ENCODE data around the gene DOK3. TPM values are rescaled to one million over a fixed set of nuclear protein-coding genes. Genes with fewer than 3 reads are reported as not detected.
A peak's percentile ranks its signal among the peaks of the same experiment; 100 is the strongest.

Gene DOK3
- total and polyA plus RNA-seq, 10 of the 15 experiments (the other 5 are each of a cell fraction or from before 2014, with no cell fraction given) = 6.6 to 107 (median 52.1) TPM

DNA sequence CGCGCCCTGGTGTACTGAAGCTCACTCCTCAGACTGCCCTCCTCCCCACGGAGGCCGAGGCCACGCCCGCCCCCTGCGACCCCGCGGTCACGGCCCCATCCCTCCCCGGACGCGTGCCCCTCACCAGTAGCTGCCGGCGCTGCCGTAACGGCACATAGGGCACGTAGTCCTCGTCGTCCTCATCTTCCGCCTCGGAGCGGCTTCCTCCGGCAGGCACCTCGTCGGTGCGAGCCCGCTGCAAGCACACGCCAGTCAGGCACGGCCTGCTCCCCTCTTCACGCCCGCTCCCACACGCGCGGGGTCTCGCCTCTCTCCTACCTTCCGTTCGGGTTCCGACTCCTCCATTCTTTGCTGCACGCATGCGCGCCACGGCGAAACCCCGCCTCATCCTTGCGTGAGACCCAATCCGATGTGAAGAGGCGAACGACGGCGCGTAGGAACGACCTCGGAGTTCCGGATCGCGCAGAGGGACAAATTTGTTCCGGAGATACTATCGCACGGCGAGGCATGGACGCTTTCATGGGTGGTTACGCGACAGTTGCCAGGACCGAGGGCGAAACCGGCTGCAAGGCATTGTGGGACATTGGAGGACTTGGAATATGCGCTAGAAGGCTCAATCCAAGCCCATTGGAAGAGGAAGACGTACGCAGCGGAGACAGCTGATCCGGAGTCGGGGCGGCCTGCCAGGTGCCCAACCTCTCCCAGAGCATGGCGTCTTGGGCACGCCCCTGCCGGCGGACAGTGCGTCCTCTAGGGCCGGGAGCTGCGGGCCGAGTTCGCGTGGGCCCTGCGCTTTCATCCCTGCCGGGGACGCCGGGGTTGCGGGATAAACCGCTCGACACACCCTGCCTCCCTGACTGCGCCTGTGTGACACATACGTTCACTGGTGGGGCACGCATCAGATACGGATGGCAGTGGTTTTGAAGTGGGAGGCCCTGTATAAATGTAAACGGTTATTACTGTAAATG lies 7.3 kb upstream of the DOK3 start, which contains the start of gene DDX41 (continued):
- TF ChIP-seq GABPA (IDR thresholded peaks at IDR 0.05; ENCODE audit: low read depth) = no peak
- TF ChIP-seq, protein P1, sequence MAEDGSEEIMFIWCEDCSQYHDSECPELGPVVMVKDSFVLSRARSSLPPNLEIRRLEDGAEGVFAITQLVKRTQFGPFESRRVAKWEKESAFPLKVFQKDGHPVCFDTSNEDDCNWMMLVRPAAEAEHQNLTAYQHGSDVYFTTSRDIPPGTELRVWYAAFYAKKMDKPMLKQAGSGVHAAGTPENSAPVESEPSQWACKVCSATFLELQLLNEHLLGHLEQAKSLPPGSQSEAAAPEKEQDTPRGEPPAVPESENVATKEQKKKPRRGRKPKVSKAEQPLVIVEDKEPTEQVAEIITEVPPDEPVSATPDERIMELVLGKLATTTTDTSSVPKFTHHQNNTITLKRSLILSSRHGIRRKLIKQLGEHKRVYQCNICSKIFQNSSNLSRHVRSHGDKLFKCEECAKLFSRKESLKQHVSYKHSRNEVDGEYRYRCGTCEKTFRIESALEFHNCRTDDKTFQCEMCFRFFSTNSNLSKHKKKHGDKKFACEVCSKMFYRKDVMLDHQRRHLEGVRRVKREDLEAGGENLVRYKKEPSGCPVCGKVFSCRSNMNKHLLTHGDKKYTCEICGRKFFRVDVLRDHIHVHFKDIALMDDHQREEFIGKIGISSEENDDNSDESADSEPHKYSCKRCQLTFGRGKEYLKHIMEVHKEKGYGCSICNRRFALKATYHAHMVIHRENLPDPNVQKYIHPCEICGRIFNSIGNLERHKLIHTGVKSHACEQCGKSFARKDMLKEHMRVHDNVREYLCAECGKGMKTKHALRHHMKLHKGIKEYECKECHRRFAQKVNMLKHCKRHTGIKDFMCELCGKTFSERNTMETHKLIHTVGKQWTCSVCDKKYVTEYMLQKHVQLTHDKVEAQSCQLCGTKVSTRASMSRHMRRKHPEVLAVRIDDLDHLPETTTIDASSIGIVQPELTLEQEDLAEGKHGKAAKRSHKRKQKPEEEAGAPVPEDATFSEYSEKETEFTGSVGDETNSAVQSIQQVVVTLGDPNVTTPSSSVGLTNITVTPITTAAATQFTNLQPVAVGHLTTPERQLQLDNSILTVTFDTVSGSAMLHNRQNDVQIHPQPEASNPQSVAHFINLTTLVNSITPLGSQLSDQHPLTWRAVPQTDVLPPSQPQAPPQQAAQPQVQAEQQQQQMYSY (CRISPR knock-in tag; IDR thresholded peaks at IDR 0.05) = no peak
- TF ChIP-seq HDAC6 (IDR thresholded peaks at IDR 0.05; ENCODE audit: unreplicated experiment) = no peak
- TF ChIP-seq SKIL (IDR thresholded peaks at IDR 0.05; ENCODE audit: low read depth, poor library complexity, severe bottlenecking) = peak; percentile 30
- no peak for TF ChIP-seq MEF2A (IDR thresholded peaks at IDR 0.05; ENCODE audit: insufficient read depth, low read depth, low read length)
- TF ChIP-seq EZH2 (IDR thresholded peaks at IDR 0.05; ENCODE audit: borderline replicate concordance, control insufficient read depth, low read depth, low read length) = no peak
- peak; percentile 31; the same call in 1 of the 2 replicates for TF ChIP-seq EED (IDR thresholded peaks at IDR 0.05; ENCODE audit: low read depth)
- no peak for TF ChIP-seq ASH2L (IDR thresholded peaks at IDR 0.05; ENCODE audit: borderline replicate concordance, low read depth)
- TF ChIP-seq, protein P2, sequence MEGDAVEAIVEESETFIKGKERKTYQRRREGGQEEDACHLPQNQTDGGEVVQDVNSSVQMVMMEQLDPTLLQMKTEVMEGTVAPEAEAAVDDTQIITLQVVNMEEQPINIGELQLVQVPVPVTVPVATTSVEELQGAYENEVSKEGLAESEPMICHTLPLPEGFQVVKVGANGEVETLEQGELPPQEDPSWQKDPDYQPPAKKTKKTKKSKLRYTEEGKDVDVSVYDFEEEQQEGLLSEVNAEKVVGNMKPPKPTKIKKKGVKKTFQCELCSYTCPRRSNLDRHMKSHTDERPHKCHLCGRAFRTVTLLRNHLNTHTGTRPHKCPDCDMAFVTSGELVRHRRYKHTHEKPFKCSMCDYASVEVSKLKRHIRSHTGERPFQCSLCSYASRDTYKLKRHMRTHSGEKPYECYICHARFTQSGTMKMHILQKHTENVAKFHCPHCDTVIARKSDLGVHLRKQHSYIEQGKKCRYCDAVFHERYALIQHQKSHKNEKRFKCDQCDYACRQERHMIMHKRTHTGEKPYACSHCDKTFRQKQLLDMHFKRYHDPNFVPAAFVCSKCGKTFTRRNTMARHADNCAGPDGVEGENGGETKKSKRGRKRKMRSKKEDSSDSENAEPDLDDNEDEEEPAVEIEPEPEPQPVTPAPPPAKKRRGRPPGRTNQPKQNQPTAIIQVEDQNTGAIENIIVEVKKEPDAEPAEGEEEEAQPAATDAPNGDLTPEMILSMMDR (IDR thresholded peaks at IDR 0.05 in 2 of 3, conservative IDR thresholded peaks at IDR 0.05 in 1 of 3; ENCODE audit: control insufficient read depth in 2 of 3, extremely low read depth in 1 of 3, insufficient read depth in 1 of 3, low read depth in 3 of 3, low read length in 3 of 3) = no peak

Measured in GM12878 (cell line).